ENCODE data around the gene SAMD4A. TPM values are rescaled to one million over a fixed set of nuclear protein-coding genes. Genes with fewer than 3 reads are reported as not detected.

The SAMD4A gene
- total RNA-seq, 1 donor from 2014 or later = 59.2 TPM

DNA sequence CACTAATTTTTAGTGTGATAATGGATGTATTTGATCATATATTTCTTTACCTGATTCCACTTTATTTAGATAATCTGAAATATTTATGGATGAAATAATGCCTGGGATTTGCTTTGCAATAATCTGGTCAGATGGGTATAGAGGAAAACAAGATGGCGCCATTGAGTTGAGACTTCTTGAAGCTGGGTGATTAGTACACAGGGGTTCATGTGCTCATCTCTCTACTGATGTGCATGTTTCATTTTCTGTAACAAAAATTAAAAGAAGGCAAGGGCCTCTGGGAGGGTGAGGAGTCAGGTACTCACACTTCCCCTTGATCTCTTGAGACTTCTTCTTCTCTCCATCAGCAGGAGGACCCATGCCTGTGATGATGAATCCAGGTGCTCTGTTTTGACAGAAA lies 273.9 kb downstream of the SAMD4A start:
- intact Hi-C loops (cut with DNase I) = no loop called here
- DNase-seq (ENCODE audit: low spot score) (no peak), ATAC-seq (no peak)

Other genes starting within 250 kb of the SAMD4A start
- gene CDKN3, start 170.1 kb upstream of the SAMD4A start, total RNA-seq = 4.1 TPM
- gene CNIH1, start 125.8 kb upstream of the SAMD4A start, total RNA-seq = 73.1 TPM
- gene GMFB, start 78.1 kb upstream of the SAMD4A start, total RNA-seq = 136 TPM
- gene CGRRF1, start 57.2 kb upstream of the SAMD4A start, total RNA-seq = 31.9 TPM

Data from sciatic nerve (tissue), 2 donors.